DMS153 treated with DMSO at 0.1 percent for 48 hours (cell line): ENCODE results near the gene OPCML.

ENCODE experiments used
- DNase-seq: peaks from one replicate; lab custom pipeline; 2025; ENCODE audit not compliant: unreplicated experiment; lab: John Stamatoyannopoulos, UW

The OPCML gene

GRCh38 chr11:133303262-133303661, 229.0 kb downstream of the OPCML start:
- DNase-seq, result no peak

- DNase-seq, result no peak
Observed at GRCh38 chr11:133302056-133302455, 230.2 kb downstream of the OPCML start.

DNA sequence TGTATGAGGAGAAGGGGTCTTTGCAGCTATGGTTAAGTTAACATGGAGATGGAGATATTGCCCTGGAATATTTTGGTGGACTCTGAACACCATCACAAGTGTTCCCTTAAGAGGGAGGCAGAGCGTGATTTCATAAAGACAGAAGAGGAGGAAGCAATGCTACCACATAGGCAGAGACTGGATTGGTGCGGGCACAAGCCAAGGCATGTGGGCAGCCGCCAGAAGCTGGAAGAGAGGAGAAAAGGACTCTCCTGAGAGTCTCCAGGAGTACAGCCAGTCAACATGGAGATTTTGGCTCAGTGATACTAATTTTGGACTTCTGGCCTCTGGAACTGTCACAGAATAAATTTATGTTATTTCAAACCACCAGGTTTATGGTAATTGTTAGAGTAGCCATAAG, 231.6 kb downstream of the OPCML start:
- no peak for DNase-seq

DNA sequence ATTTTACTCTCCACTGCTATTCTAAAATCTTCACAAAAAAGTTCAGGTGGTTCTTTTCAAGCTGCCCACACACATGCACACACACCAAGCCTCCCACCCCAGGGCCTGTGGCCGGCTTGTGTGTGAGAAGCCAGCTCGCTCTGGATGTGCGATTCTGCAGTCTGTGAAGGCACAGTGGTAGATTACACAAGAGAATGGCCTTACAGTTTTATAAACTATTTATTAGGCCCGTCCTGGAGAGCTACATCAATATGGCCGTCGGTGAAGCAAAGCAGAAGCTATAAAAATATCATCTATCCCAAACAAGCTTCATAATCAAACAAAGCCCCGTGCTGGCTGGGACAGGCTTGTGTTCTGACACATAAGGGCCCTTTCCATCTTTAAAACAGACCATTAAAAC, 240.5 kb downstream of the OPCML start:
- DNase-seq, result no peak

- DNase-seq, result no peak
Observed at GRCh38 chr11:133285359-133285758, 246.9 kb downstream of the OPCML start.

DNA sequence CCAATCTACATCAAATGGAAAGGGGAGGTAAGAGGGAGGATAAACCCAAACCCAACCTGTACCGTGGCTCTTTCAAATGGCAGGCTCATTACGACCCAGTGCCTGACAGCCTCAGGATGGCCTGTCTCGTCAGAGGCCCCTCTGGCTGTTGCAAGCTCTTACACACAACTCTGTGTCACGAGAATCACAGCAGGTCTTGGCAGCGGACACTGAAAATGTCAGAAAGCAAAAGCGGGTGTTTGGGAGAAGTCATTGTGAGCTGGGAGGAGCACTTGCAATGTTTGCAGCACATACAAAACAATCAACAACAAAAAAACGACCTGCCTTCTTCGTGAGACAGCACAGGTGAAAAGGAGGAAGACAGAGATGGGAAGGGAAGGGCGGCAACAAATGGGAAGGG, 248.1 kb downstream of the OPCML start:
- no peak for DNase-seq

DNA sequence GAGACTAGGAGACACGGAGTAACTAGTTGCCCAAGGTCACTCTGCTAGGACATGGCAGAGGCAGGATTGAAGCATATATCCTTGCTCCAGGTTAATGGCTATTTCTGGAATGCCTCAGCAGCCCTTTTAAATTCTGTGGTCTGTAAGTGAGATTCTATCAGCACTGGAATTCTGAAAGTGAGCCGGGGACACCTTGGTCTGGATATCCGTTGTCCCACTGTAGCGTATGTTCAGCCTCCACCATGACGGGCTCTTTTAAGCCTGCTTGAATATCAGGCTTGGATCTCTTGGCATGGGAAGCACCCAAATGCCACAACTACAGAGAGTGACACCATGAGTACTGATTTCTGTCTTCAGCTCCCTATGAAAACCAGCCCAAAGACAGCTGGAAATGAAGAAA, 254.4 kb downstream of the OPCML start:
- no peak for DNase-seq

GRCh38 chr11:133271871-133272776, 260.2 kb downstream of the OPCML start:
- DNase-seq, result no peak

DNA sequence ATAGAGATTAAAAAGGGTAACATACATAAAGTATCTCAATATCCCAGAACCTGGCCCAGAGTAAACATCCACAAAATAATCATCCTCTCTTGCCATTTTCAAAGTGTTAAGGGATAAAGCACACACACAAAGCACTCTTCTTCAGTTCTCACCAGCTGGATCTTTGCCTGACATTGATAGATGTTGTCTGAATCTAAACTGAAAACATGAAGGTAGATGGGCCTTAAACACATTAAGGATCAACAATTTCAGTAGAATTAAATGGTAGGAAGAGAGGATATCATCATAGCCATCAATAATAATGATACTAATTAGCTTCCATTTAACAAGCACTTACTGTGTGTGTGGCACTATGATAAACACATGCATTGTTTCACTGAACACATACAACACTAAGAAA, 261.1 kb downstream of the OPCML start:
- no peak for DNase-seq

GRCh38 chr11:133269267-133269666, 263.0 kb downstream of the OPCML start:
- DNase-seq, result no peak

DNA sequence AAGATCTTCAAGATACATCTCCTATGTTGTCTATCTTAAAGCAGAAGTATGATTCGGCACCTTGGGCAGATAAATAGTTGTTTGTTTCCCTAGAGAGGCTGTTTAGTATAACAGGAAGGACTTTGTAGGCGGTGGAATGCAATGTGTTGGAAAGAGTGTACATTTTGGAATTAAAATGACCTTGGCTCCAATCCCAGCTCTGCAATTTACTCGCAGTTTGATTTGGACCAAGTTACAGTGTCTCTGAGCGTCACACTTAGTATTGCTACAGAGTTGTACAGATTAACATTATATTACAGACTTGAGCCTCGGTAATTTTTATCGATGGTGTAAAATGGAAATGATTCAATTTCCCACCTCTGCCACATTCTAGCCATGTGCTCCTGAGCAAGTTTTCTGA, 265.3 kb downstream of the OPCML start:
- no peak for DNase-seq

DNA sequence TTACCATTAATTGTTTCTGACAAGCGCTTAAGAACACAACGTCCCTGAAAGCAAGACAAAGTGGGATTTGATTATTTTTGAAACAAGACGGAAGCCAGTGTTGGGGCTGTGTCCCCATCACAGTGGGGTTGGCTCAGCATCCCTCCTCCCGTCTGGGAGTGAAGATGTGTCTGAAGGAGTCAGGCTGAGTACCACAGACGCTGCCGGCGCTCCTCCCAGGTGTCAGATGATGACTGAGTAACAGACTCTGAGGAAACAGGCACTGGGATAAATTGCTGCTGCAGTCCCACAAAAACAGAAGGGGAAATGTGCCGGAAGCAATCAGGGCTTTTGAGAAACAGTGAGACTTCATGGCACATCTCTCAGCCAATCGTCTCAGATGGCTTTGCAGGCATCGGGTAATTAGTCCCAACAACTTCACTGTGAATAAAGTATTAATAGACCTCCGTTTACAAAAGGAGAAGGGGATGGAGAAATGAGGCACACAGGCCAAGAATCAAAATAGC, 266.7 kb downstream of the OPCML start:
- no peak for DNase-seq

DNA sequence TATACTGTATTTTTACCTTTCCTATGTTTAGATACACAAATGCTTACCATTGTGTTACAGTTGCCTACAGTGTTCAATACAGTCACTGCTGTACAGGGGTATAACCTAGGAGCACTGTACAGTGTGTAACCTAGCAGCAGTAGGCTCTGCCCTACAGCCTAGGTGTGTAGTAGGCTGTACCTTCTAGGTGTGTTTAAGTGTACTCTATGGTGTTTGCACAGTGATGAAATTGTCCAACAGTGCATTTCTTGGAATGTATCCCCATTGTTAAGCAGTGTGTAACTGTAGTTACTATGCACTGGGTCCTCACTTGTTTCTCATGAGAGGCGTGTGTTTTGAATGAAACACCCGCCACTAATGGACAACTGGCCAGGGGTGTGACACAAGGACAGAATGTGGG, 269.0 kb downstream of the OPCML start:
- no peak for DNase-seq

- DNase-seq, result no peak
Observed at GRCh38 chr11:133258751-133259150, 273.6 kb downstream of the OPCML start.

GRCh38 chr11:133254601-133255000, 277.7 kb downstream of the OPCML start:
- no peak for DNase-seq

GRCh38 chr11:133253570-133253969, 278.7 kb downstream of the OPCML start:
- DNase-seq, result no peak

DNA sequence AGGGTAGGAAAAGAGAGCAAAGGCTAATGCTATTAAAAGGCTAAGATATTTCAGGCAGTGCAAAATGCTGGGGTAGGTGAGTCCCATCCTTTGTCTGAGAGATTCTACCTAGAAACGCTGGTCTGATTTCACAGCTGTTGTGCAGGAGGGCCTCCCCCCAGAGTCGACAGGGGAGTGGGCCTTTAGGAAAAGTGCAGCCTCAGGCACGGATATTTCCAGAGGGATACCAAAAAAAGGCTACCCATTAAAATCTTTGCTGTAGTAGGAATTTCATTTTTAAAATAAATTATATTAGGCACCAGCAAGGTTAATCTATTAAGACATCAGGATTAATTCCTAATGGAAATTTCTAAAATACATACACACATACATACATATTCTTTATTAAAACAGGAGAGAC, 280.5 kb downstream of the OPCML start:
- DNase-seq, result no peak

DNA sequence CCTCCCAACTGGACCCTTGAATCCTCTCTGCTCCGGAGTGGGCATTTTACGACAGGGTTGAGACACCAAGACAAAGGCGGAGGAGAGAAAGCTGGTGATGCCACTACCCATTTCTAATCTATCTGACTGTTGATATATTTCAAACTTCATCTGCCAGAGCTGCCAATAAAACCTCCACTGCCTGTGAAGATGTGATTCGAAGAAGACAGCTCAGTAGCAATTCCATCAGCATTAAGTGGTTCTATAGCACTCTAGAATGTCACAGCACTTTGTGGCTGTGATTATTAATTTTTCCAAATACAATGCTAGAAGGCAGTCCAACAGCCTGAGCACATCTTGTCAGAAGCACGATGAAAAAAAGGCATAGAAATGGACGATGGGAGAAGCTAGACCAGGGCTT, 282.8 kb downstream of the OPCML start:
- no peak for DNase-seq

DNA sequence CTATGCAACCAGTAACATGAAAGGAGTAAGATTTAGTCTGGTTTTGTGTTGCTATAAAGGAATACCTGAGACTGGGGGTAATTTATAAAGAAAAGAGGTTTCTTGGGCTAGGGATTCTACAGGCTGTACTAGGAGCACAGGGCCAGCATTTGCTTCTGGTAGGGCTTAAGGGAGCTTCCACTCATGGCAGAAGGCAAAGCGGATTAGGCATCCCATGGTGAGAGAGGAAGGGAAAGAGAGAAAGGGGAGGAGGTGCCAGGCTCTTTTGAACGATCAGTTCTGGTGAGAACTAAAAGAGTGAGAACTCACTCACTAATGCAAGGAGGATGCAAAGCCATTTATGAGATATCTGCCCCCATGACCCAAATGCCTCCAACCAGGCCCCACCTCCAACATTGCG, 283.2 kb downstream of the OPCML start:
- DNase-seq, result no peak

DNA sequence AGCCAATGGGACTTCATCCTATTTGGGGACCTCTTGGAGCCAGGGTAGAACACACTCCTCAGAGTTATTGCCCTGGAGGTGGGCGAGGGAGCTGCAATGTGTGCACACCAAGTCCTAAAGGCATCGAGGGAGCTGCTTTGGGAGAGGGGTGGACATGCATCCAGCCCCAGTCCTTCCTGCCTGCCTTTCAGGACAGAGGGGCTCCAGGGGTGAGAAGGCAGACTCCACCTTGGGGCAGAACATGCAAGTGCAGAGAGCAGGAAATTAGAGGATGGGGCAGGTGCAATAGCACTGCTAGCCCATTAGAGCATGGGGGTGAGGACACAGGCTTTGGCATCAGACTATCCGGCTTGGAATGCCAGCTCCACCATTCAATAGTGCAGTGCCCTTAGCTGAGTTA, 288.5 kb downstream of the OPCML start:
- no peak for DNase-seq

DNA sequence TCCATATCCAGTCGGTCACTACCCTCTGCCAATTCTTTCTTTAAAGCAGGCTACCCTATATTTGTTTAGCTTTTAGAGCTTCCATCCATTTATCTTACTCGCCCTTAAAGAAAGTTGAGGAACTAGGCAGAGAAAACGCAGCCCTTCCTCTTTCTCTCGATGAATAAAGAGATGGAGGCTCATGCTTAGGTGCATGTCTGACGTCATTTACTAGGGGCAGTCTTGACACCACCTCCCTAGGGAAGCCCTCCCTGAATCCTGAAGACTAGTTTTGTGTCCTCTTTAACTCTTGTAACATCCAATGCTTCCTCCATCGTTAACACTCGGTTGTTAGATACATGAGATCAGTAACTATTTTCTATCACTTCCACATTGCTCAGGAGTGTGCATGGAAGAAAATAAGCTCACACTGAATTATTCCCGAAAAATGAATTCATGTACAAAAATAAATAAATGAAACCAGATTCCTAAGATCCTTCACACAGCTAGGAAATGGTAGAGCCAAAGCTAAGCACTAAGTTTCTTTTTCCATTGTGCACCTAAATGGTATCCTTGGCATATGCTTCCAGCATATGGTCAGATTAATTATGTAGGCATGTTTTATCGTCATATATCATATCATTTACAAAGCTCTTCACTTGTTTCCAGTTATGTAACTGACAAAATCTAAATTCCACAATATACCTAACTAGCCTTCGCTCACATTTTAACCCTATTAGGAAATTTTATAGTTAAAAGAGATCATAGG, 291.2 kb downstream of the OPCML start:
- no peak for DNase-seq

GRCh38 chr11:133239575-133239974, 292.7 kb downstream of the OPCML start:
- no peak for DNase-seq
